DMS53 treated with DMSO at 0.1 percent for 48 hours (cell line): ENCODE measurements around the gene ZNF850.
A peak's percentile ranks its signal among the peaks of the same experiment; 100 is the strongest.
"Not testable (repeated sequence)": the region's sequence is repeated elsewhere in the genome, so short reads cannot be mapped to it uniquely, and the experiment has no call there.

Experiments used
- DNase-seq: peaks from one replicate; lab custom pipeline; 2025; ENCODE audit not compliant: unreplicated experiment; lab: John Stamatoyannopoulos, UW

ZNF850 gene

DNA sequence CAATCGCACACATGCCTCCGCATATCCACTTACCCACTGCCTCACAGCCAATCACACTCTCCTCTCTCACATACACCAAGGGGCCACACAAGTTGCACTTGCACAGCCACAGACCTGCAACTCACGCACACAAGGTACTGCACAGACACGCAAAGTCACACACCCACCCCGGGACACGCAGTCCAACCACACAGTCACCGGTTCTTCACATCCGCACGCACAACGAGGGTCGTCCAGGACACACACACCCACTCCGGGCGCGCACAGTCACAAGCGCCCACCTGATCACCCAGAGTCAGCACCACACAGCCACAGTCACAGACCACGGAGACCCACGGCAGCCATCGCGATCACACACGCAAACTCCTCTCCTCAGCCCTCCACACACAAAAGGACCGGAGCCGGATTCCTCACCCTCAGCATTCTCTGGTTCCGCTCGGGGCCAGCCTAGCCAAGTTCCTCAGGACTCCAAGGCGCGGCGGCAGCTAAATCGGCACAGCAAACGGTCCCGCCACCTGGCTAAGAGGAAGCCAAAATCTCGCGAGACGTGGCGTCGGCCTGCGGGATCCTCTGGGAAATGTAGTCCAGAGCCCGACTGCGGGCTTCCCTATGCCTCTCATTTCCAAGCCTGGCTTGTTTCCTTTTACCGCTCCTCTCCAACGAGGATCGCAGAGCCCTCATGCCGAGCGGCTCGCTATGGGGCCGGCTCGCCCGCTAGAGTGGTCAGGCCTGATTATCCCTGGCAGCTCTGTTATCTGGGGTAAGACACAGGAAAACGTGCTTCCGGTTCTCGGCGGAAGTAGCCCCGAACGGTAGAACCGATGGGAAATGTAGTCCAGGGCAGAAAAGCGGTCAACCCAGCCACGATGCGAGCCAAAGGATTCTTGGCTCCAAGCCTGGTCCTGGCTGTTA, at the start of gene ZNF850:
Gene ZNF850 (minus strand): TSS at position 497 of the 912 bp plus-strand sequence. CDS start 10,201 bp downstream, outside the sequence.
- peak; percentile 99 for DNase-seq

DNA sequence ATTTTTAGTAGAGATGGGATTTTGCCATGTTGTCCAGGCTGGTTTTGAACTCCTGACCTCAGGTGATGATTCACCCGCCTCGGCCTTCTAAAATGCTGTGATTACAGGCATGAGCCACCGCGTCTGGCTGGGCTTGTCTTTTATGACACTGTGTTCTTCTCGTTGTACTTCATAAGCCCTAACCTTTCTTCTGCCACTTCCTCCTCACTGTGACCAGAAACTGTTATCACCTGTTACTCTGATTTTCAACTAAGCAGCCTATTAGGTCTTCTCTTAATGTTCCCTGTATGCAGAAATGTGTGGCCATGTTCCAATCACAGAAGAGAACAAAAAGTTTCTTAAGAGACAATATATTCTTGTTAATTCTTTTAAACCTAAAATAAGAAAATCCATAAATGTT, 49.2 kb upstream of the ZNF850 start:
- DNase-seq, result no peak

DNA sequence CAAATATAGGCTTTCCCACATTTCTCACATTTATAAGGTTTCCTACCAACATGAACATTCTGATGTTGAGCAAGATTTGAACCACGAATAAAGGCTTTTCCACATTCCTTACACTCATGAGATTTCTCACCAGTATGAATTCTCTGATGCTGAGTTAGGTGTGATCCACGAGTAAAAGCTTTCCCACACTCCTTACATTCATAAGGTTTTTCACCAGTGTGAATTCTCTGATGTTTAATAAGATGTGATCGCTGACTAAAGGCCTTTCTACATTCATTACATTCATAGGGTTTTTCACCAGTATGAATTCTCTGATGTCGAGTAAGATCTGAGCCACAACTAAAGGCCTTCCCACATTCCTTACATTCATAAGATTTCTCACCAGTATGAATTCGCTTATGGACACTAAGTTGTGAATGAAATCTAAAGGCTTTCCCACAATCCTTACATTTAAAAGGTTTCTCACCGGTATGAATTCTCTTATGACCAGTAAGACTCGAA, 46.6 kb upstream of the ZNF850 start:
- no peak for DNase-seq

DNA sequence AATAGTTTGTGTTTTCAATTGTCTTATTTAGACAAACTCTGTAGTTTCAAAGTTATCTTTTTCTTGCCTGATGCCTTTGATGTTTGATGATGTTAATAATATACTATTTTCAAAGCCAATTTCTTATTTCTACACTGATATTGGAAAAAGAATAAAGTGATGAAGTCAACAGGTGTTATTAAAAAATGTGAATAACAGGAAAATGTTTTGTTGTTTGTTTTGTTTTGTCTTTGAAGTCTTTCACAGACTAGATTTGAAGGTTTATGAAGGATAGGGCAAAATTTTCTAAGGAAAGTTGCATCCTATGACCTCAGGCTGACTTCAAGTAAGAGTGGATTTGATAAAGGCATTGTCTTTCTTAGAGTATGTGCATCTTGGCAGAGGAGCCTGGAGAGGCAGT, 34.4 kb upstream of the ZNF850 start:
- DNase-seq, result no peak

DNA sequence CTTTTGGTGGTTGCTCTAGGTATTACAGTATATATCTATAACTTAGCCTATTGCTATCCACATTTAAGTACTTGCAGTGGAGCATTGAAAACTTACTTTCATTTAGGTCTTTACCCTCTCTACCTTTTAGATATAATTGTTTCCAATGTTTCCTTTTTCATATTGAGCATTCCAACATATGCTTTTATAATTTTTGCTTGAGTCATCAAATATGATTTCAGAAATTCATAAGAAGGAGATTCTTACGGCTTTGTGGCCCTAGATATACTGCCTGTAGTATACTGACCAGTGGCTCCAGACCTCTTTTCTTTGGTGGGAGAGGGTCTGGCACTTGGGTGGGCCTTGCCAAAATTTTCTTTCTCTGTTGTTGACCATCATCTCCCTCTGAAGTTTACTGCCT, 32.8 kb upstream of the ZNF850 start:
- no peak for DNase-seq

DNA sequence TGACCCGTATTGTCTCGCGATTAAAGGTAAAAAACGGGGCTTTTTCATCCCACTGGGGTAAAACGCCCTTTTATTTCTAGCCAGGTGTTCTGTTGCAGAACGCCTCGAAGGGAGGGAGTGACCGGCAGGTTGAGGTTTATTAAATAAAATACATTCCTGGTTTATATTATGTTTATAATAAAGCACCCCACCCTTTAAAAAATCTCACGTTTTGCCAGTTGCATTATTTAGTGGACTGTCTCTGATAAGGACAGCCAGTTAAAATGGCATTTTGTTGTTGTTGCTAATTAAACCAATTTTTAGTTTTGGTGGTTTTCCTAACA, 25.1 kb upstream of the ZNF850 start:
- no peak for DNase-seq

DNA sequence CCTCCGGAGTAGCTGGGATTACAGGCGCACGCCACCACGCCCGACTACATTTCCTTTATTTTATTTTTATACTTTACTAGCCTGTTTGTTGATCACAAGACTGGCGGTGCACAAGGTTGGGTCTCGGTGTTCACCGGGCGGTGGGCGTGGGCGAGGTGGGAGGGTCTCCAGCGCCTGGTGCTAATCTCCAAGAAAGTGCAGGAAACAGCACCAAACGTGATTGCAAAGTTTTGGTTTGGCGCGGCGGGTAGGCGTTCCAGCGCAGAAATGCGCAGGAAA, 24.0 kb upstream of the ZNF850 start:
- DNase-seq, result no peak

DNA sequence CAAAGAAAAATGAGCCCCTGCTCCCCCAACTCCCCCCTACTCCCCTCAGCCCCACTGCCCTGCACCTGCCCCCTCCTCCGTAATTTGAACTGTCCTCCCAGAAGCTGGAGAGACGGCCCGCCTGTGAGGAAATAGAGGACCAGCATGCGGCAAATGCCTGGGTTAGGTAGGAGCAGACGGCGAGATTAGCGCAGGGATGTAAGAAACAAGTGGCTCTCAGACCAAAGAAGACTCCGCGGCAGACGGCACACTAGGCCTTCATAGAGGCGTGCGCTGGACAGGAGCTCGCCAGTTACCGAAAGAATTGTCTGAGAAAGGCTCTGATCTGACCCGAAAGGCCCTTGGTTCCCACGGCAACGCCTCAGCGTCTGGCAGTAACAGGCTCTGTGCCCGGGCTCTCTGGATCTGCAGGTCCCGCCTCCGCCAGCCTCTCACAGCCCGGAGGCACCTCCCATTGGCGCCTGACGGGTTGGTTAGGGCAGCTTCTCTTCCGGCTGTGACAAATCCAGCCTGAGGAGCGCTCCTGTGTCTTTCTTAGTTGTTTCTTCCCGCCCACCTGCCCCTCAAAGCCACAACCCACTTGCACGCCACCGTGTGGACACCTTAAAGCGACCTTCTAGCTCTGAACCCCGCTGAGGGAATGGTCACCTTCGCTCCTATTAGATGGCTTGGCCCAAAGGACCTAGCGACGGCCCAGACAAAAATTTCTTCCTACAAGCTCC, 19.0 kb upstream of the ZNF850 start:
- DNase-seq, result peak; percentile 65

DNA sequence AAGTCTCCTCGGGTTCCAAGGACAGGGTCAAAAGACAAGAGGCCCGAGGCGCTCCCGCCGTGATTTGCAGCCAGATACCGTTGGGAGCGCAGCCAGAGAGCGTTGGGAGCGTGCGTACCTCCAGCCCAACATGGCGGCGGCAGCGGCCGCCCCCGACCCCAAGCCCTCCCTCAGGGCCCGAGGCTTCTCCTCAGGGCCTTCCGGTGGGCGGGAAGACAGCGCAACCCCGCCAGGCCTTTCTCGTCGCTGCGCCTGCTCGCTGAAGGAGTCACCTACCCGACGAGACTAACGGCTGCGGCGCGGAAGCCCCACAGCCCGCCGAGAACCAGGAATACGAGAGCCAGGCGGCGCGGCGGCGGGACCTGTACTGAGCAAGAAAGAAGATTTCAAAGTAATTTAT, 3.2 kb upstream of the ZNF850 start:
- no peak for DNase-seq

DNA sequence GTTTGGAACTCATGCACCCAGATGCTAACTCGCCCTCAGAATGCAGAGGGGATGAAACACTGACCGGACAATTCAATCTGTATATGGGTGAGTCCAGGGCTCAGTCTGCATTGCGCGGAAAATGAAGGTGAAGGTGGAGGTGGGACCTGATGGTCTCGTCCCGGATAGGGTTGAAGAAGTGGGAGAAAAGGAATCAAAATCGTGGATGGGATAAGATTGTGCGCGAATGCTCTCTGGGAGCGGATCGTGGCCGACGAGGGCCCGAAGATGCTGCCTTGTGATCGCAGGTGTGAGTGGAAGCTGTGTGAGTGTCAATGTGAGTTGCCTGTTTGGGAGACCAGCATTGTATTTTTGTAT, 594 bp upstream of the ZNF850 start:
- peak; percentile 53 for DNase-seq

DNA sequence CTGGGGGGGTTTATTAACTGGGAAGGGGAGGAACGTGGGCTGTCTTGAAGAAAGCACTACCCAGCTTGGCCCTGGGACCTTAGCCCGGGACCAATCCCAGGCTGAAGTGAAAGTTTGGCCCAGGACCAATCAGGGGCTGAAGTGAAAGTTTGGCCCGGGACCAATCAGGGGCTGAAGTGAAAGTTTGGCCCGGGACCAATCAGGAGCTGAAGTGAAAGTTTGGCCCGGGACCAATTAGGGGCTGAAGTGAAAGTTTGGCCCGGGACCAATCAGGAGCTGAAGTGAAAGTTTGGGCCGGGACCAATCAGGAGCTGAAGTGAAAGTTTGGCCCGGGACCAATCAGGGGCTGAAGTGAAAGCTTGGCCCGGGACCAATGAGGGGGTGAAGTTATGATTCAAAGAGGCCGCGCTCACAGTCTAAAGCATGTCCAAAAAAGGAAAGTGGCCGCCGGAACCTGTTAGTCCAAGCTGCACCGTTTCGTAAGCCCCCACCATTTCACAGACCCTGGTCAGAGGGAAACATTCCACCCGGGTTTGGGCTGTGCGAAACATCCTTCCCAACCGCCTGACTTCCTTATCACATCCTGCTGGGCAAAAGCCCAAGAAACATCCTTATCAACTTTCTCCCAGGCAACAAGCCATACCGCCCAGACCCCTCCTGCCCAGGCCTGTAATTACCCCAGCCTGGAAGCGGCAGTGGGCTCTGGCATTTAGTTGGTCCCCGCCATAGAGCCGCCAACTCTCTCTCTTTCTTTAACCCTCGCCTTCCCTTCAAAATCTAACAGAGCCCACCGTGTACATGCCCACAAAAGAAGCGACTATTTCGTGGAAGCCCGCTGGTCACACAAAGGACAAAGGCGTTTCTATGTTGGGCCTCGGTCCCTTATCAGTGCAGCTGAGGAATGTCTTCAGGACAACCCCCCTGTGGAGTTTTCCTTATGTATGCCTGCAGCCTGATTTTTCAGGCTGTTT, 1.1 kb downstream of the ZNF850 start:
- DNase-seq, result peak; percentile 77

DNA sequence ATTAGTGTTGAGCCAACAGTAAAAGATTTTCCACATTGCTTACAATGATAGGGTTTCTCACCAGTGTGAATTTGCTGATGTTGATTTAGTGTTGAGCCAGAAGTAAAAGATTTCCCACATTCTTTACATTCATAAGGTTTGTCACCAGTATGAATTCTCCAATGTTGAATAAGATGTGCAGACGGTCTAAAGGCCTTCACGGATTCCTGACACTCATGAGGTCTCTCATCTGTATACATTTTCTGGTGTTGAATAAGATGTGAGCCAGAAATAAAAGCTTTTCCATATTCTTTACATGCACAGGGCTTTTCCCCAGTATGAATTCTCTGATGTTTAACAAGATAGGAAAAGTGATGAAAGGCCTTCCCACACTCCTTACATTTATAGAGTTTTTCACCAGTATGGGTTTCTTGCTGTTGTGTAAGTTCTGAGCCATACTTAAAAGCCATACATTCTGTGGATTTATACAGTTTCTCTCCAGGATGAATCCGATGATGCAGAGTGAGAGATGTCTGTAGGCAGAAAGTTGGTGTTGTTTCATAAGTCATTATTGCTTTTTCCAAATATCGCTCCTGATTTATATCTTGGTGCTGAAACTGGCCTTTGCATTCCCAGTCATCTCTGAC, 22.4 kb downstream of the ZNF850 start:
- DNase-seq, result no peak

DNA sequence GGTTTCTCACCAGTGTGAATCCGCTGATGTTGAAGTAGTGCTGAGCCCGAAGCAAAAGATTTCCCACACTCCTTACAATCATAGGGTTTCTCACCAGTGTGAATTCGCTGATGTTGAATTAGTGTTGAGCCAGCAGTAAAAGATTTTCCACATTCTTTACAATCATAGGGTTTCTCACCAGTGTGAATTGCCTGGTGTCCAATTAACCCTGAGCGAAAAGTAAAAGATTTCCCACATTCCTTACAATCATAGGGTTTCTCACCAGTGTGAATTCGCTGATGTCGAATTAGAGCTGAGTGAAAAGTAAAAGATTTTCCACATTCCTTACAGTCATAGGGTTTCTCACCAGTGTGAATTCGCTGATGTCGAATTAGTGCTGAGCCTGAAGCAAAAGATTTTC, 23.0 kb downstream of the ZNF850 start:
- DNase-seq, result not testable (repeated sequence)

DNA sequence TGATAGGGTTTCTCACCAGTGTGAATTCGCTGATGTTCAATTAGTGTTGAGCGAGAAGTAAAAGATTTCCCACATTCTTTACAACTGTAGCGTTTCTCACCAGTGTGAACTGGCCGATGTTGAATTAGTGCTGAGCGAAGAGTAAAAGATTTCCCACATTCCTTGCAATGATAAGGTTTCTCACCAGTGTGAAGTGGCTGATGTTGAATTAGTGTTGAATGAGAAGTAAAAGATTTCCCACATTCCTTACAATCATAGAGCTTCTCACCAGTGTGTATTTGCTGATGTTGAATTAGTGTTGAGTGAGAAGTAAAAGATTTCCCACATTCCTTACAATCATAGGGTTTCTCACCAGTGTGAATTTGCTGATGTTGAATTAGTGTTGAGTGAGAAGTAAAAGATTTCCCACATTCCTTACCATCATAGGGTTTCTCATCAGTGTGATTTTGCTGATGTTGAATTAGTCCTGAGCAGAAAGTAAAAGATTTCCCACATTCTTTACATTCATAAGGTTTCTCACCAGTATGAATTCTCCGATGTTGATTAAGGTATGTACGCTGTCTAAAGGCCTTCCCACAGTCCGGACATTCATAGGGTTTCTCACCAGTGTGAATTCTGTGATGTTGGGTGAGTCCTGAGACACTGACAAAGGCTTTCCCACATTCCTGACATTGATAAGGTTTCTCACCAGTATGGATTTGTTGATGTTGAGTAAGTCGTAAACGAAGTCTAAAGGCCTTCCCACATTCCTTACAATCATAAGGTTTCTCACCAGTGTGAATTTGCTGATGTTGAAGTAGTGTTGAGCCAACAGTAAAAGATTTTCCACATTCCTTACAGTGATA, 24.0 kb downstream of the ZNF850 start:
- DNase-seq, result no peak

DNA sequence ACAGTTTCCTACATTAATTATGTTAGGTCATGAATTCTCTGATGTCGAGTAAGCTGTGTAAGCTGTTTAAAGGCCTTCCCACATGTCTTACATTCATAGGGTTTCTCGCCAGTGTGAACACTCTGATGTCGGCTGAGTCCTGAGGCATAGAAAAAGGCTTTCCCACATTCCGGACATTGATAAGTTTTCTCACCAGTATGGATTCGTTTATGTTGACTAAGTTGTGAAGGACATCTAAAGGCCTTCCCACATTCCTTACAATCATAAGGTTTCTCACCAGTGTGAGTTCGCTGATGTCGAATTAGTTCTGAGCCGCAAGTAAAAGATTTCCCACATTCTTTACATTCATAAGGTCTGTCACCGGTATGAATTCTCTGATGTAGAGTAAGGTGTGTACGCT, 24.9 kb downstream of the ZNF850 start:
- no peak for DNase-seq

DNA sequence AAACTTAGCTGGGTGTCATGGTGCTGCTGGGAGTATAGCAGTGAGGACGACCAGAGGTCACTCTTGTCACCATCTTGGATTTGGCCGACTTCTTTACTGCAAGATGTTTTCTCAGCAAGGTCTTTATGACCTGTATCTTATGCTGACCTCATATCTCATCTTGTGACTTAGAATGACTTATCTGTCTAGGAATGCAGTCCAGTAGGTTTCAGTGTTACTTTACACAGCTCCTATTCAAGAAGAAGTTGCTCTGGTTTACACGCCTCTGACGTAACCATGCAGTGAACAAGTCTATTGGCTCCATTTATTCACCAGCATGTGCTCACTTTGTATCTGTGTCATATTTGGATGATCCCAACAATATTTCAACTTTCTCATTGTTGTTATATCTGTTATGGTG, 26.7 kb downstream of the ZNF850 start:
- DNase-seq, result no peak

DNA sequence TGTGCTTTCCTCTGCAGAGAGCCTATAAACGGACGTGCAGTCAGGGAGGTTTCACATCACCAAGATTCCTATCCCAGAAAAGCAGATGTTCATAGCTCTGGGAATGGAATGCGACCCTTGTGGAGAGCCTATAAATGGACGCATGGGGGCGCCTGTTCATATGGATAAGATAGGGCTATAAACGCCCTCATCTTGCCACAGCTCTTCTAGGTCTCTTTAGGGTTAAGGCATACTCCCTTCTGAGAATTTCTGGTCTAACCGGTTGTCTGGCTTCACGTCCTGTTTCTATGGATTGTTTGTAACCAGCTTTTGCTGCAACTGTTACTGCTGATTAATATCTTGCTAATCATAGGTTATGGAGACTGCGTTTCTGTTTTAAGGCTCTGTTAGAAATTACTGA, 36.4 kb downstream of the ZNF850 start:
- DNase-seq, result peak; percentile 26

DNA sequence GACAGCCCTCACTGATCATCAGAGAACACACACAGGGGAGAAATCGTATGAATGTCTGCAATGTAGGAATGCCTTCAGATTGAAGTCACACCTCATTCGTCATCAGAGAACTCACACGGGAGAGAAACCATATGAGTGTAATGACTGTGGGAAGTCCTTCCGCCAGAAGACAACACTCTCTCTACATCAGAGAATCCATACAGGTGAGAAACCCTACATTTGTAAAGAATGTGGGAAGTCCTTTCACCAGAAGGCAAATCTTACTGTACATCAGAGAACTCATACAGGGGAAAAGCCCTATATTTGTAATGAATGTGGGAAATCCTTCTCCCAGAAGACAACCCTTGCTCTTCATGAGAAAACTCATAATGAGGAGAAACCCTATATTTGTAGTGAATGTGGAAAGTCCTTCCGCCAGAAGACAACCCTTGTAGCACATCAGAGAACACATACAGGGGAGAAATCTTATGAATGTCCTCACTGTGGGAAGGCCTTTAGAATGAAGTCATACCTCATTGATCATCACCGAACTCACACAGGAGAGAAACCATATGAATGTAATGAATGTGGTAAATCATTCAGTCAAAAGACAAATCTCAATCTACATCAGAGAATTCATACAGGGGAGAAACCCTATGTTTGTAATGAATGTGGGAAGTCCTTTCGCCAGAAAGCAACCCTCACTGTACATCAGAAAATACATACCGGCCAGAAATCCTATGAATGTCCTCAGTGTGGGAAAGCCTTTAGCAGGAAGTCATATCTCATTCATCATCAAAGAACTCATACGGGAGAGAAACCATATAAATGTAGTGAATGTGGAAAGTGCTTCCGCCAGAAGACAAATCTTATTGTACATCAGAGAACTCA, 52.7 kb downstream of the ZNF850 start:
- DNase-seq, result peak; percentile 30

DNA sequence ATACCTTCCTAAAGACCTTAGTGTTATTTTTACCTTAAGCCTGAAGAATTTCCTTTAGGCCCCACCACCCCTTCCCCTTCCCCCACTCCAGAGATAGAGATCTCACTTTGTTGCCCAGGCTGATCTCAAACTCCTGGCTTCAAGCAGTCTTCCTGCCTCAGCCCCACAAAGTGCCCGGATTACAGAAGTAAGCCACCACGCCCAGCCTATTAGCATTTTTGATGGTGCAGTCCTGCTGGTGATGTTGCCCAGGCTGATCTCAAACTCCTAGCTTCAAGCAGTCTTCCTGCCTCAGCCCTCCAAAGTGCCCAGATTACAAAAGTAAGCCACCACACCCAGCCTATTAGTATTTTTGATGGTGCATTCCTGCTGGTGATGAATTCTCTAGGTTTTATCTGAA, 63.2 kb downstream of the ZNF850 start:
- DNase-seq, result no peak
